Heart left ventricle (tissue), 16 donors: Measurements from ENCODE around the gene TMEM222. TPM values are rescaled to one million over a fixed set of nuclear protein-coding genes. Genes with fewer than 3 reads are reported as not detected.

Experiments used
- ATAC-seq, 4 donors: fragments of 200-7000 bp; cut with Tn5 transposase; one replicate each; pipeline ENCODE4 v1.9.1; 2020 to 2022; ENCODE audit warnings: moderate library complexity in 4 of 4, mild to moderate bottlenecking in 3 of 4, moderate number of reproducible peaks in 1 of 4
- DNase-seq, 5 donors: peaks; one replicate each; pipeline ENCODE4 v3.0.0-alpha.2; 2020
- H3K27ac ChIP-seq, 12 donors: fragments of 200-600 bp; sonication (generic) in 4 of 12; one replicate each; pipeline versions ENCODE4 v1.5.0 to v1.8.0; 2016 to 2022; ENCODE audit warnings: mild to moderate bottlenecking in 2 of 12
- H3K27me3 ChIP-seq, 9 donors: fragments of 200-600 bp; sonication (generic) in 2 of 9; one replicate each; pipeline versions ENCODE4 v1.5.1 to v1.8.0; 2016 to 2022; ENCODE audit warnings: mild to moderate bottlenecking in 3 of 9
- H3K36me3 ChIP-seq, 9 donors: fragments of 200-600 bp; sonication (generic) in 2 of 9; one replicate each; pipeline versions ENCODE4 v1.5.0 to v1.8.0; 2018 to 2022; ENCODE audit warnings: mild to moderate bottlenecking in 2 of 9
- H3K4me1 ChIP-seq, 12 donors: fragments of 200-600 bp; sonication (generic) in 4 of 12; one replicate each; pipeline versions ENCODE4 v1.5.0 to v1.8.0; 2016 to 2022; ENCODE audit warnings: mild to moderate bottlenecking in 3 of 12
- H3K4me3 ChIP-seq, 12 donors: fragments of 200-600 bp; sonication (generic) in 4 of 12; one replicate each; pipeline versions ENCODE4 v1.5.0 to v1.8.0; 2017 to 2022; ENCODE audit warnings: mild to moderate bottlenecking in 9 of 12, moderate library complexity in 4 of 12
- H3K9me3 ChIP-seq, 12 donors: fragments of 200-600 bp; sonication (generic) in 4 of 12; one replicate each; pipeline versions ENCODE4 v1.5.0 to v1.8.0; 2016 to 2022; ENCODE audit warnings: mild to moderate bottlenecking in 1 of 12
- CTCF ChIP-seq, 12 donors: fragments of 200-600 bp; sonication (generic) in 4 of 12; IDR thresholded peaks; one replicate each; pipeline versions ENCODE4 v1.5.0 to v1.8.0; 2018 to 2022; ENCODE audit warnings: antibody characterized with exemption in 12 of 12, mild to moderate bottlenecking in 5 of 12
- POLR2A ChIP-seq, 2 donors: fragments of 450-650 bp; IDR thresholded peaks; one replicate each; pipeline ENCODE4 v1.6.1; 2017; ENCODE audit warnings: antibody characterized with exemption in 2 of 2, mild to moderate bottlenecking in 2 of 2, moderate library complexity in 2 of 2
- WGBS, 4 donors: extraction: QIAGEN DNeasy Blood & Tissue Kit in 2 of 4; methylation state at CpG; one replicate each; pipeline versions ENCODE4 v1.1.5 to v1.1.7; 2013 to 2018; 5-methylcytosine and 5-hydroxymethylcytosine counted together
- intact Hi-C, 10 donors: fragments of 100-400 bp; cut with DNase I; formaldehyde crosslinking; loops; one replicate each; pipeline versions ENCODE4 v1.11.1 to v1.14.2; 2022
- long read RNA-seq, 3 donors: library from polyadenylated mRNA; unstranded; transcript quantifications; one replicate each; pipeline ENCODE4 v2.0.0, GENCODE V29; 2020 to 2021
- polyA plus RNA-seq, 2 donors: library from polyadenylated mRNA; stranded (reverse); fragments of 200-250 nt; gene quantifications; one replicate each; pipeline ENCODE4 v1.2.3, GENCODE V29; 2013
- total RNA-seq, 9 donors: library from RNA; depleted of rRNA in 2 of 9; stranded (reverse); fragments of >200 nt in 2 of 9; fragmentation: NEBNext Ultra II Directional in 3 of 9; extraction: Animal tissue kit (Norgen Biotek cat#: 25700) in 3 of 9; gene quantifications; one replicate each; pipeline versions ENCODE4 v1.1.0 to v1.2.4, GENCODE V29; 2016 to 2023
- donor health status: ischemic (EF 13 %, LVEDD 7.1; RV severe dilation, severe dysfunction).
- donor health status: healthy with polysubstance abuse.
- donor health status: DM: no; HTN: yes; CAD: no.
- donor health status: DM: no; HTN: no; CAD: no.
- donor health status: ischemic (EF 25% LVEDD 6.9; RV normal size, moderate dysfunction).
- donor health status: ischemic (EF 25% LVEDD 5.7; RV mildly dilated, moderate dysfunction).
- donor health status: healthy.
- donor health status: DM: yes; HTN: yes; CAD: no.
- donor health status: ischemic (EF 35%, LVEDD 5.7; RV mildly dilated, moderate dysfunction).
- donor health status: nonischemic (EF 11% LVEDD 7.7; RV severe dilation, severe dysfunction).
- donor health status: DM: yes; HTN: yes; CAD: no.
- donor health status: PGD.
- donor health status: ischemic (EF 29% LVEDD 5.4; RV normal size, mild dysfunction).
- donor health status: nonischemic (EF 23%, LVEDD 6.1; RV moderate dilation, normal function).

TMEM222 gene
- total RNA-seq (10 to 100 TPM; 18.1 to 32.5 (median 25.9) TPM), polyA plus RNA-seq (10 to 100 TPM; 28.9 to 49.3 TPM)
- long read RNA-seq, donor 1, transcript TMEM222-211 (6 exons, 1,613 nt) = major isoform, 37 of 48 reads
- long read RNA-seq, donor 1, partial matches to known transcripts = 5 of 48 reads
- long read RNA-seq, donor 1, other reads (novel, unspliced or antisense) = 2 of 48 reads
- long read RNA-seq, donor 2, transcript TMEM222-211 (6 exons, 1,613 nt) = major isoform, 117 of 133 reads
- long read RNA-seq, donor 2, partial matches to known transcripts = 2 of 133 reads
- long read RNA-seq, donor 2, other reads (novel, unspliced or antisense) = 5 of 133 reads
- long read RNA-seq, donor 3, transcript TMEM222-211 (6 exons, 1,613 nt) = major isoform, 14 of 20 reads
- long read RNA-seq, donor 3, partial matches to known transcripts = 0 of 20 reads
- long read RNA-seq, donor 3, other reads (novel, unspliced or antisense) = 4 of 20 reads

- peaks cover 5 to 48% (median 33%) of the 10 kb centered on the region in 12 donors for H3K4me1 ChIP-seq
- H3K27me3 ChIP-seq = peaks cover 0 to 5% (median 0%) of the 10 kb centered on the region in 9 donors
- ATAC-seq = peak; percentile 96 to 99 (median 98)
- WGBS, 4 donors = 0 to 1% (median 0%) methylated on average over 26 to 67 of the region's 67 CpGs
- H3K9me3 ChIP-seq = no peaks in the 10 kb centered on the region
- peak within 1 kb of the TSS; percentile 84 to 95 (median 90) for H3K27ac ChIP-seq
- TF ChIP-seq CTCF (IDR thresholded peaks at IDR 0.05) (peak in 9 of 12 donors; percentile 10 to 50 (median 18)), POLR2A (IDR thresholded peaks at IDR 0.05) (peak in 1 of 2 donors; percentile 66)
- peak within 1 kb of the TSS; percentile 68 to 100 (median 80) for H3K4me3 ChIP-seq
- DNase-seq = peak; percentile 98 to 99 (median 98)
- intact Hi-C loops = loop anchor here in 5 of 10 donors (1.0 to 5.0 kb wide), 5 partner anchors 27 to 45 kb away; partner anchors contain the start of gene MAP3K6 (in 2 of the 5)
- H3K36me3 ChIP-seq = peaks cover 0 to 30% (median 26%) of the 10 kb centered on the region in 9 donors
These were observed at the start of gene TMEM222 for GRCh38 chr1:27321813-27322568. TSS of gene TMEM222 (plus strand) at chr1:27322163. CDS start at chr1:27322198, 35 bp downstream.

- DNase-seq = no peak
- Histone ChIP-seq H3K36me3 (peaks cover 0 to 23% (median 5%) of the 10 kb centered on the region in 9 donors), H3K27ac (no peak overlapping the region), H3K27me3 (no peaks in the 10 kb centered on the region), H3K4me3 (no peak overlapping the region), H3K4me1 (peaks cover 0 to 5% (median 0%) of the 10 kb centered on the region in 12 donors), H3K9me3 (peaks cover 0 to 20% (median 0%) of the 10 kb centered on the region in 12 donors)
- 90 to 96% (median 96%) methylated on average over 1 of the region's 1 CpG for WGBS, 4 donors
- ATAC-seq = no peak
- intact Hi-C loops = loop anchor here in 1 of 10 donors (10.0 kb wide), 1 partner anchor 229 kb away; no protein-coding TSS in a partner anchor
- no peak for TF ChIP-seq CTCF (IDR thresholded peaks at IDR 0.05)
- TF ChIP-seq POLR2A (IDR thresholded peaks at IDR 0.05) = no peak
These were observed 47.8 kb upstream of the TMEM222 start for GRCh38 chr1:27274204-27274603.

GRCh38 chr1:27275696-27276095 is 46.3 kb upstream of the TMEM222 start:
- 31 to 79% (median 63%) methylated on average over 3 of the region's 3 CpGs for WGBS, 4 donors
- intact Hi-C loops = loop anchor here in 1 of 10 donors (10.0 kb wide), 1 partner anchor 231 kb away; no protein-coding TSS in a partner anchor
- DNase-seq (no peak), ATAC-seq (no peak)
- Histone ChIP-seq H3K36me3 (peaks cover 0 to 23% (median 5%) of the 10 kb centered on the region in 9 donors), H3K27me3 (no peaks in the 10 kb centered on the region), H3K27ac (no peak overlapping the region), H3K4me1 (peaks cover 0 to 5% (median 0%) of the 10 kb centered on the region in 12 donors), H3K4me3 (no peak overlapping the region), H3K9me3 (peaks cover 0 to 20% (median 0%) of the 10 kb centered on the region in 12 donors)
- no peak for TF ChIP-seq CTCF (IDR thresholded peaks at IDR 0.05)
- no peak for TF ChIP-seq POLR2A (IDR thresholded peaks at IDR 0.05)
